Activated naive CD8-positive, alpha-beta T cell treated with anti-CD3 and anti-CD28 coated beads, Interleukin-2, amount 50 U/mL, for 24 hours (primary cell): ENCODE data around the gene COP1.
"Not testable (repeated sequence)": the region's sequence is repeated elsewhere in the genome, so short reads cannot be mapped to it uniquely, and the experiment has no call there.

Experiments used
- ATAC-seq: fragments of 150-1000 bp; cut with Tn5 transposase; one replicate; pipeline ENCODE4 v1.10.0; 2021
- DNase-seq: peaks from one replicate; pipeline ENCODE4 v3.0.0; 2021
- H3K27ac Mint-ChIP-seq: one replicate; pipeline ENCODE4 v1.8.0; 2021; ENCODE audit warnings: mild to moderate bottlenecking, mixed read lengths
- H3K27me3 Mint-ChIP-seq: one replicate; pipeline ENCODE4 v1.8.0; 2021; ENCODE audit warnings: mixed read lengths
- H3K36me3 Mint-ChIP-seq: one replicate; pipeline ENCODE4 v1.8.0; 2021; ENCODE audit warnings: low read depth, mixed read lengths
- H3K4me1 Mint-ChIP-seq: one replicate; pipeline ENCODE4 v1.8.0; 2021; ENCODE audit warnings: mixed read lengths
- H3K4me3 Mint-ChIP-seq: one replicate; pipeline ENCODE4 v1.8.0; 2021; ENCODE audit warnings: mild to moderate bottlenecking, moderate library complexity, mixed read lengths
- H3K9me3 Mint-ChIP-seq: one replicate; pipeline ENCODE4 v1.8.0; 2021; ENCODE audit warnings: mixed read lengths

Gene COP1

GRCh38 chr1:176206961-176207902 lies at the start of gene COP1:
Gene COP1 (minus strand): TSS chr1:176207286. CDS start chr1:176206978, 308 bp downstream.
- peak within 1 kb of the TSS; percentile 99 for H3K4me3 Mint-ChIP-seq
- no peaks in the 10 kb centered on the region for H3K9me3 Mint-ChIP-seq
- peak within 1 kb of the TSS; percentile 99 for H3K27ac Mint-ChIP-seq
- peak; percentile 91 for ATAC-seq
- peaks cover 47% of the 10 kb centered on the region for H3K4me1 Mint-ChIP-seq
- DNase-seq: peak; percentile 96
- peaks cover 2% of the 10 kb centered on the region for H3K27me3 Mint-ChIP-seq
- H3K36me3 Mint-ChIP-seq: peaks cover 21% of the 10 kb centered on the region

DNA sequence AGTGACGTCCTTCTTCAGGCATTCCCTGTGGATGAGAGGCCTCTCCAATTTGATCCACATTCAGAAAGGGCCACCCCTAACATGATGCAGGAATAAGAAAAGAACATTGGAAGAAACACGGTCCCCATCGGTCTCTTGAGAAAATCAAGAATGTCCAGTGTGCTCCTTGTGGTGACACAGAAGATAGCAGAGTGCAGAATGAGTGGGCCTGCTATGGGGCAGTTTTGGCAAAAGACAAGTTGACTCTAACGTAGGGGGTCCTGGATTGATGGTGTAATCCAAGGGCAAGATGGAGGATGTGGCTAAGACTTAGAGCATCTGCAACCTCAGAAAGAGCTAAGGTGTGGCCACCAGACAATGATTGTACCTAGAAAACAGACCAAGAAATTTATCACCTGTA lies 45.1 kb upstream of the COP1 start:
- no peaks in the 10 kb centered on the region for H3K4me1 Mint-ChIP-seq
- H3K27ac Mint-ChIP-seq: no peak overlapping the region
- H3K27me3 Mint-ChIP-seq: peaks cover 1% of the 10 kb centered on the region
- no peaks in the 10 kb centered on the region for H3K9me3 Mint-ChIP-seq
- DNase-seq (no peak), ATAC-seq (no peak)
- no peaks in the 10 kb centered on the region for H3K36me3 Mint-ChIP-seq
- H3K4me3 Mint-ChIP-seq: no peak overlapping the region

DNA sequence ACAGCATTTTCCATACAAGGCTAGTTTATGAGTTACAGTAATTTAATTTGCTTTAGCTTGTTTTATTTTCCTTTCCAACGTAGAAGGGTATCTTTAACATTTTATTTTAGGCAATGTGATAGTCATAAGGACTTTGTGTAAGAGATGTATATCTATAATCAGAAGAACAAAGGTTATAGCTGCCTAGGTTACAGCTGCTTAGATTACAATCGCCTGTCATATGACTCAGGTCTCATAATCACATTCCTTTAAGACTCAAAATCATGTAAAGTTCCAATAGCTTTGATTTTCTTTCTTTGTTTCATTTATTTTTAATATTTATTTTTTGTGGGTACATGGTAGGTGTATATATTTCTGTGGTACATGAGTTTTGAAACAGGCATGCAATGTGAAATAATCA lies 37.8 kb upstream of the COP1 start:
- H3K9me3 Mint-ChIP-seq: no peaks in the 10 kb centered on the region
- peaks cover 12% of the 10 kb centered on the region for H3K4me1 Mint-ChIP-seq
- H3K4me3 Mint-ChIP-seq: no peak overlapping the region
- ATAC-seq: no peak
- H3K27ac Mint-ChIP-seq: no peak overlapping the region
- no peaks in the 10 kb centered on the region for H3K36me3 Mint-ChIP-seq
- H3K27me3 Mint-ChIP-seq: peaks cover 17% of the 10 kb centered on the region
- no peak for DNase-seq

DNA sequence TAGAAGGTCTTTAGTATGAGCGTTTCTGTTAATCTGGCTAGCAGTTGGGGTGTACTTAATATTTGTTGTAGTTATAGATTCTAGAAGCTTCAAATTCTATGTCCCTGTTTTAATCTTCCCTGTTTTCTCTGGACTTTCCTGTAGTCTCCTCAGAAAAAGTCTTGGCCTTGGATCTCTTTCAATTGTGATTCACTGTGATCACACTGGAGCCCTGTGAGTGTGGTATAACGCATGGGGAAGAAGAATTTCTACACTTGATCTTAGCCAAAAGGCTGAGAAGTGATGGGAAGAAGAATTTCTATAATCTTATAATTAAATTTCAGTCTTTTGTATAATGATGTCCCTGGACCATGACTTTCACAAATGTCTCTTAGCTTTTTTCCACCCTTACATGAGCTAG lies 36.7 kb upstream of the COP1 start:
- no peaks in the 10 kb centered on the region for H3K36me3 Mint-ChIP-seq
- peaks cover 17% of the 10 kb centered on the region for H3K27me3 Mint-ChIP-seq

GRCh38 chr1:176241385-176242015 lies 34.4 kb upstream of the COP1 start:
- ATAC-seq: peak; percentile 100
- peak; percentile 8 for DNase-seq
- no peak overlapping the region for H3K4me3 Mint-ChIP-seq
- H3K9me3 Mint-ChIP-seq: no peaks in the 10 kb centered on the region
- H3K36me3 Mint-ChIP-seq: no peaks in the 10 kb centered on the region
- peaks cover 12% of the 10 kb centered on the region for H3K4me1 Mint-ChIP-seq
- peaks cover 17% of the 10 kb centered on the region for H3K27me3 Mint-ChIP-seq
- H3K27ac Mint-ChIP-seq: peak overlapping the region; percentile 66

More for the DNA sequence above, 36.7 kb upstream of the COP1 start:
- DNase-seq (no peak), ATAC-seq (no peak)
- peaks cover 12% of the 10 kb centered on the region for H3K4me1 Mint-ChIP-seq
- H3K9me3 Mint-ChIP-seq: no peaks in the 10 kb centered on the region
- H3K27ac Mint-ChIP-seq: no peak overlapping the region
- H3K4me3 Mint-ChIP-seq: no peak overlapping the region

GRCh38 chr1:176233657-176234056 lies 26.6 kb upstream of the COP1 start:
- peaks cover 18% of the 10 kb centered on the region for H3K9me3 Mint-ChIP-seq
- ATAC-seq, DNase-seq, H3K4me1 Mint-ChIP-seq, H3K27ac Mint-ChIP-seq, H3K36me3 Mint-ChIP-seq, H3K4me3 Mint-ChIP-seq, H3K27me3 Mint-ChIP-seq: not testable (repeated sequence)

- no peaks in the 10 kb centered on the region for H3K4me1 Mint-ChIP-seq
- no peaks in the 10 kb centered on the region for H3K27me3 Mint-ChIP-seq
- no peak for DNase-seq
- peaks cover 4% of the 10 kb centered on the region for H3K9me3 Mint-ChIP-seq
- ATAC-seq: no peak
- no peaks in the 10 kb centered on the region for H3K36me3 Mint-ChIP-seq
- H3K27ac Mint-ChIP-seq: no peak overlapping the region
- no peak overlapping the region for H3K4me3 Mint-ChIP-seq
Observed at GRCh38 chr1:176227579-176227978, 20.5 kb upstream of the COP1 start.

DNA sequence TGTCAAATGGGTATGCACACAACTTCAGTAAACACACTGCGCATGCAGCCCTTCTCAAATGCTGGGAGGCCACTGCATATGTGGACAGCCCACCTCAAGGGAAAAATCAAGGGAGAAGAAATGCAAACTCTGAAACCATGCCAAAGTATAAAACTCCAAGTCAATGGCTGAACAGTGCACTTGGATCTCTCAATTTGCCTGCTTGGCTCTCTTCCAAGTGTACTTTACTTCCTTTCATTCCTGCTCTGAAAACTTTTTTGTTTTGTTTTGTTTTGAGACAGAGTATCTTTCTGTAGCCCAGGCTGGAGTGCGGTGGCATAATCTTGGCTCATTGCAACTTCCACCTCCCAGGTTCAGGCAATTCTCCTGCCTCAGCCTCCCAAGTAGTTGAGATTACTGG lies 18.8 kb upstream of the COP1 start:
- no peaks in the 10 kb centered on the region for H3K27me3 Mint-ChIP-seq
- H3K9me3 Mint-ChIP-seq: no peaks in the 10 kb centered on the region
- H3K4me3 Mint-ChIP-seq: no peak overlapping the region
- no peak overlapping the region for H3K27ac Mint-ChIP-seq
- DNase-seq (no peak), ATAC-seq (no peak)
- H3K4me1 Mint-ChIP-seq: no peaks in the 10 kb centered on the region
- H3K36me3 Mint-ChIP-seq: no peaks in the 10 kb centered on the region

- Mint-ChIP-seq H3K4me3 (no peak overlapping the region), H3K36me3 (no peaks in the 10 kb centered on the region), H3K4me1 (no peaks in the 10 kb centered on the region), H3K27ac (no peak overlapping the region), H3K9me3 (no peaks in the 10 kb centered on the region), H3K27me3 (no peaks in the 10 kb centered on the region)
- ATAC-seq (no peak), DNase-seq (no peak)
Observed at GRCh38 chr1:176225479-176225875, 18.4 kb upstream of the COP1 start.

- DNase-seq (no peak), ATAC-seq (no peak)
- H3K4me3 Mint-ChIP-seq: no peak overlapping the region
- H3K27ac Mint-ChIP-seq: no peak overlapping the region
- H3K4me1 Mint-ChIP-seq: no peaks in the 10 kb centered on the region
- H3K27me3 Mint-ChIP-seq: peaks cover 7% of the 10 kb centered on the region
- H3K36me3 Mint-ChIP-seq: no peaks in the 10 kb centered on the region
- H3K9me3 Mint-ChIP-seq: no peaks in the 10 kb centered on the region
Observed at GRCh38 chr1:176222196-176222595, 15.1 kb upstream of the COP1 start.

DNA sequence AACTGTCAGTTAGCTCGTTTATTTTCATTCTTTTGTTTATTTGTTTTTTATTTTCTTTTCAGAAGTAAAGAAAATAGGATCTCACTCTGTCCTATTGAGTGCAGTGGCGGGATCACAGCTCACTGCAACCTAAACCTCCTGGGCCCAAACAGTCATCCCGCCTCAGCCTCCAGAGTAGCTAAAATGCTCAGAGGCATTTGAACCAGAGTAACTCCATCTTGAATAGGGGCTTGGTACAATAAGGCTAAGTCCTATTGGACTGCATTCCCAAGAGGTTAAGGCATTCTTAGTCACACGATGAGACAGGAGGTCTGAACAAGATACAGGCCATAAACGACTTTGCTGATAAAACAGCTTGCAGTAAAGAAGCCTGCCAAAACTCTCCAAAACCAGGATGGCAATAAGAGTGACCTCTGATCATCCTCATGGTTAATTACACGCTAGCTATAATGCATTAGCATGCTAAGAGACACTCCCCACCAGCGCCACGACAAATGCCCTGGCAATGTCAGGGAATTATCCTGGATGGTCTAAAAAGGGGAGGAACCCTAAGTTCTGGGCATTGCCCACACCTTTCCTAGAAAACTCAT lies 13.1 kb upstream of the COP1 start:
- H3K4me3 Mint-ChIP-seq: no peak overlapping the region
- H3K36me3 Mint-ChIP-seq: no peaks in the 10 kb centered on the region
- H3K4me1 Mint-ChIP-seq: no peaks in the 10 kb centered on the region
- H3K27me3 Mint-ChIP-seq: peaks cover 16% of the 10 kb centered on the region
- H3K27ac Mint-ChIP-seq: no peak overlapping the region
- no peak for DNase-seq
- no peaks in the 10 kb centered on the region for H3K9me3 Mint-ChIP-seq
- ATAC-seq: no peak

DNA sequence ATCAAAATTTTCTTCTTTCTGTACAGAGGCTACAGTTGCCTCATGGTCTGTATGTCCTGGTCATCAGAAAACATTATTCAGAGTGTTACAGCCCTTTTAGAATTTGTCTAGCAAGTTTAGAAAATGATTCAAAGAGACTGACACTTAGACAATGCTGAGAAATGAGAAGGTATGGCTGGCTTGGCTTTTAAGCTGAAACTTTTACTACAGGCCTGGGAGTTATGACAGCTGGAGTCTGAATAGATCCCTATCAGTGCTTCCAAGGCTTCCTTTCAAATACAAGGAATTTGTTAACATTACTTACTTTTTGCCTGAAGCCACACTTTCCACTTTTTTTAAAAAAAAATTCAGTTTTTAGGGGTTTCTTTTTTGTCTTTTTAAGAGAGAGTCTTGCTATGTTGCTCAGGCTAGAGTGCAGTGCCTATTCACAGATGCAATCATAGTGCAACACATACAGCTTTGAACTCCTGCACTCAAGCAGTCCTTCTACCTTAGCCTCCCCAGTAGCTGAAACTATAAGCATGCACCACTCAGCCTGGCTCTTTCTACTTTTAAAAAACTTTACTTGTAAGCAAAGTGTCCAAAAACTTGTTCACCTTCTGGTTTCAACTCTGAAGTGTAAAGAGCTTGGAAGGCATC lies 10.5 kb upstream of the COP1 start:
- no peak for DNase-seq
- Mint-ChIP-seq H3K4me1 (no peaks in the 10 kb centered on the region), H3K4me3 (no peak overlapping the region), H3K36me3 (no peaks in the 10 kb centered on the region), H3K27me3 (peaks cover 16% of the 10 kb centered on the region), H3K9me3 (no peaks in the 10 kb centered on the region), H3K27ac (no peak overlapping the region)
- no peak for ATAC-seq

DNA sequence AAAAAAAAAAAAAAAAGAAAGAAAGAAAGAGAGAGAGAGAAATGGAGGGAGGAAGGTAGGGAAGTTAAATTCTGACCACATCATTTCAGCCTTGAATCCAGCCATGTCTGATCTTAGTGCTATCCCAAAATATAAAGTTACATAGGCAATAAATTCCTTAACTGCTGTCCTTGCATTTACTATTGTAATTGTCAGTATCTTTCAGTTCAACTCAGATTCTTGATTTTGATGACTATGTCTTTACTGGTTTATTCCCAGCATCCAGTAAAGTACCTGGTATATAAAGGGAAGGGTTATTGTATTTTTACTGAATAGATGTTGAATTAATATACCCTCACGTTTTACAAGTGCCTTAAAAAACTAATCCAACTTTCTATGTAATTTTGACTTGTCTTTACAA lies 8.9 kb upstream of the COP1 start:
- Mint-ChIP-seq H3K27ac (no peak overlapping the region), H3K9me3 (no peaks in the 10 kb centered on the region), H3K4me3 (no peak overlapping the region), H3K36me3 (no peaks in the 10 kb centered on the region), H3K27me3 (peaks cover 16% of the 10 kb centered on the region), H3K4me1 (no peaks in the 10 kb centered on the region)
- ATAC-seq: no peak
- DNase-seq: no peak

GRCh38 chr1:176211396-176212165 lies 4.5 kb upstream of the COP1 start:
- DNase-seq (no peak), ATAC-seq (no peak)
- H3K4me1 Mint-ChIP-seq: peaks cover 12% of the 10 kb centered on the region
- peaks cover 9% of the 10 kb centered on the region for H3K27me3 Mint-ChIP-seq
- H3K36me3 Mint-ChIP-seq: peaks cover 7% of the 10 kb centered on the region
- no peak overlapping the region for H3K4me3 Mint-ChIP-seq
- H3K27ac Mint-ChIP-seq: no peak overlapping the region
- H3K9me3 Mint-ChIP-seq: no peaks in the 10 kb centered on the region
